ENCODE results near the gene TRIP13.
"Not testable (repeated sequence)": the region's sequence is repeated elsewhere in the genome, so short reads cannot be mapped to it uniquely, and the experiment has no call there.

GRCh38 chr5:934381-934967 is 41.8 kb downstream of the TRIP13 start:
- TF ChIP-seq EZH2phosphoT487 (IDR thresholded peaks at IDR 0.05; ENCODE audit: low read depth); CTCF (IDR thresholded peaks at IDR 0.05; ENCODE audit: low read depth, low read length): not testable (repeated sequence)
